HCT116 (cell line): ENCODE results near the gene LALBA. TPM values are rescaled to one million over a fixed set of nuclear protein-coding genes. Genes with fewer than 3 reads are reported as not detected.

ENCODE experiments used
- ATAC-seq: fragments of 200-7000 bp; cut with Tn5 transposase; 2 replicates; pipeline ENCODE4 v1.9.1; 2020; ENCODE audit warnings: mild to moderate bottlenecking, moderate library complexity
- BruUV-seq: library from RNA; stranded (reverse); fragments of 400-500 nt; replicated peaks from 2 replicates; lab custom pipeline; 2021; lab: Mats Ljungman, UMichigan
- CTCF ChIA-PET: fragments of 300-600 bp; sonication (Branson Sonifier 250); formaldehyde crosslinking; loops from one replicate; lab custom pipeline; 2021; ENCODE audit warnings: antibody characterized with exemption; lab: Charles Lee
- POLR2A ChIA-PET: fragments of 300-600, 350-600 bp; sonication (Branson Sonifier 250); formaldehyde crosslinking; loops from one replicate; lab custom pipeline; 2021; ENCODE audit warnings: antibody characterized with exemption; lab: Charles Lee
- RAD21 ChIA-PET, 2 experiments: fragments of 300-600 bp; sonication (Branson Sonifier 250); formaldehyde crosslinking; loops; one replicate each; lab custom pipeline; 2023; ENCODE audit warnings: low total read pairs in 2 of 2; ENCODE audit not compliant: uncharacterized antibody in 2 of 2, unreplicated experiment in 2 of 2, low non-redundant PET in 1 of 2; lab: Charles Lee
- DNase-seq: peaks from one replicate; pipeline ENCODE4 v3.0.0-alpha.2; 2010; ENCODE audit warnings: low read depth, low spot score
- H2AFZ ChIP-seq: fragments of 200-600 bp; shearing (Covaris generic), sonication (generic); 2 replicates; pipeline ENCODE4 v1.6.1; 2017; ENCODE audit warnings: low read depth, mixed run types, mixed read lengths, antibody characterized with exemption, low read length; ENCODE audit not compliant: poor library complexity, severe bottlenecking
- H3K27ac ChIP-seq: 2 replicates; pipeline ENCODE4 v1.5.1; 2012; ENCODE audit warnings: low read depth, low read length
- H3K27me3 ChIP-seq: fragments of 200-600 bp; sonication (generic); 2 replicates; pipeline ENCODE4 v1.6.1; 2016; ENCODE audit warnings: mixed run types, low read length, mixed read lengths; ENCODE audit not compliant: insufficient read depth
- H3K36me3 ChIP-seq, 2 experiments: fragments of 200-500 bp in 1 of 2; fragments of 200-600 bp in 1 of 2; sonication (Bioruptor generic) in 1 of 2; sonication (generic) in 1 of 2; 2 replicates each; pipeline versions ENCODE4 v1.5.1 to v1.6.1; 2014 to 2016; ENCODE audit warnings: low read length in 2 of 2, inconsistent platforms in 1 of 2, mixed read lengths in 1 of 2, mixed run types in 1 of 2; ENCODE audit not compliant: insufficient read depth in 2 of 2, control insufficient read depth in 1 of 2
- H3K4me1 ChIP-seq, 2 experiments: fragments of 200-600 bp in 1 of 2; sonication (generic) in 1 of 2; 2 replicates each; pipeline versions ENCODE4 v1.5.1 to v1.6.1; 2012 to 2017; ENCODE audit warnings: low read length in 2 of 2, inconsistent platforms in 1 of 2, mild to moderate bottlenecking in 1 of 2, mixed read lengths in 1 of 2, mixed run types in 1 of 2, moderate library complexity in 1 of 2; ENCODE audit not compliant: insufficient read depth in 2 of 2, control insufficient read depth in 1 of 2
- H3K4me2 ChIP-seq: fragments of 200-600 bp; sonication (generic); 2 replicates; pipeline ENCODE4 v1.6.1; 2017; ENCODE audit warnings: mixed run types, low read length, mixed read lengths
- H3K4me3 ChIP-seq, 2 experiments: fragments of 200-600 bp in 1 of 2; sonication (generic) in 1 of 2; replicated peaks in 1 of 2; 2 replicates each; pipeline ENCODE4 v1.5.1; 2011 to 2016; ENCODE audit warnings: low read length in 2 of 2, control low read depth in 1 of 2, low read depth in 1 of 2, mild to moderate bottlenecking in 1 of 2, mixed read lengths in 1 of 2, mixed run types in 1 of 2
- H3K79me2 ChIP-seq: fragments of 200-600 bp; sonication (generic); 2 replicates; pipeline ENCODE4 v1.6.1; 2017; ENCODE audit warnings: mild to moderate bottlenecking, mixed run types, low read length, moderate library complexity, mixed read lengths; ENCODE audit not compliant: insufficient read depth
- H3K9ac ChIP-seq: fragments of 200-600 bp; sonication (generic); 2 replicates; pipeline ENCODE4 v1.6.1; 2016; ENCODE audit warnings: low read length, mixed read lengths
- H3K9me2 ChIP-seq: fragments of 200-600 bp; sonication (generic), shearing (Covaris generic); 2 replicates; pipeline ENCODE4 v1.6.1; 2017; ENCODE audit warnings: mixed run types, mild to moderate bottlenecking, moderate library complexity; ENCODE audit not compliant: insufficient read depth
- H3K9me3 ChIP-seq, 2 experiments: fragments of 200-500 bp in 1 of 2; fragments of 200-600 bp in 1 of 2; sonication (Bioruptor generic) in 1 of 2; sonication (generic) in 1 of 2; 2 replicates each; pipeline ENCODE4 v1.6.1; 2014 to 2017; ENCODE audit warnings: low read length in 2 of 2, mixed read lengths in 2 of 2, inconsistent platforms in 1 of 2, low read depth in 1 of 2, mild to moderate bottlenecking in 1 of 2, mixed run types in 1 of 2, moderate library complexity in 1 of 2; ENCODE audit not compliant: control insufficient read depth in 1 of 2, insufficient read depth in 1 of 2
- H4K20me1 ChIP-seq: fragments of 200-600 bp; sonication (generic), shearing (Covaris generic); 2 replicates; pipeline ENCODE4 v1.6.1; 2017; ENCODE audit warnings: mixed run types, mild to moderate bottlenecking, moderate library complexity; ENCODE audit not compliant: insufficient read depth
- ATF3 ChIP-seq: IDR thresholded peaks from 2 replicates; pipeline ENCODE4 v1.6.1; 2012
- CEBPB ChIP-seq: IDR thresholded peaks from 2 replicates; pipeline ENCODE4 v1.6.1; 2012; ENCODE audit warnings: low read depth
- CTCF ChIP-seq, 3 experiments: fragments of 200-600 bp in 1 of 3; sonication (generic) in 1 of 3; IDR thresholded peaks in 2 of 3; conservative IDR thresholded peaks in 1 of 3; 2 replicates each; pipeline ENCODE4 v1.5.1; 2012 to 2017; ENCODE audit warnings: low read depth in 2 of 3, low read length in 2 of 3, antibody characterized with exemption in 1 of 3, borderline replicate concordance in 1 of 3, control low read depth in 1 of 3, mild to moderate bottlenecking in 1 of 3, mixed read lengths in 1 of 3, mixed run types in 1 of 3, moderate library complexity in 1 of 3; ENCODE audit not compliant: insufficient read depth in 1 of 3
- EGR1 ChIP-seq: IDR thresholded peaks from 2 replicates; pipeline ENCODE4 v1.6.1; 2012; ENCODE audit warnings: low read depth
- ELF1 ChIP-seq: IDR thresholded peaks from 2 replicates; pipeline ENCODE4 v1.6.1; 2012; ENCODE audit warnings: low read depth, borderline replicate concordance
- EZH2phosphoT487 ChIP-seq: fragments of 200-600 bp; IDR thresholded peaks from 2 replicates; pipeline ENCODE4 v1.6.1; 2018; ENCODE audit warnings: antibody characterized with exemption, borderline replicate concordance
- FOSL1 ChIP-seq: IDR thresholded peaks from 2 replicates; pipeline ENCODE4 v1.6.1; 2012; ENCODE audit warnings: low read depth
- MAX ChIP-seq: IDR thresholded peaks from 2 replicates; pipeline ENCODE4 v1.6.1; 2012
- POLR2A ChIP-seq: IDR thresholded peaks from 2 replicates; pipeline ENCODE4 v1.7.0; 2011; ENCODE audit warnings: borderline replicate concordance; ENCODE audit not compliant: insufficient read depth, insufficient read length; ENCODE audit errors: extremely low read depth
- POLR2AphosphoS5 ChIP-seq: IDR thresholded peaks from 2 replicates; pipeline ENCODE4 v1.6.1; 2011; ENCODE audit warnings: mild to moderate bottlenecking, low read depth, low read length, moderate library complexity
- REST ChIP-seq: IDR thresholded peaks from 2 replicates; pipeline ENCODE4 v1.6.1; 2012; ENCODE audit warnings: low read depth
- SIN3A ChIP-seq: IDR thresholded peaks from 2 replicates; pipeline ENCODE4 v1.6.1; 2012; ENCODE audit warnings: low read depth
- SRF ChIP-seq: IDR thresholded peaks from 2 replicates; pipeline ENCODE4 v1.6.1; 2012; ENCODE audit warnings: low read depth
- TCF7L2 ChIP-seq: IDR thresholded peaks from 2 replicates; pipeline ENCODE4 v1.7.0; 2011; ENCODE audit warnings: borderline replicate concordance, inconsistent platforms; ENCODE audit not compliant: insufficient read depth, insufficient read length; ENCODE audit errors: extremely low read depth
- YY1 ChIP-seq: IDR thresholded peaks from 2 replicates; pipeline ENCODE4 v1.6.1; 2011; ENCODE audit warnings: low read length, low read depth, moderate library complexity, mild to moderate bottlenecking; ENCODE audit not compliant: insufficient replicate concordance; ENCODE audit errors: extremely low read depth
- ZFX ChIP-seq: fragments of 450-650 bp; IDR thresholded peaks from 2 replicates; pipeline ENCODE4 v1.6.1; 2017
- ZNF274 ChIP-seq: fragments of 200-500 bp; sonication (Bioruptor generic); IDR thresholded peaks from 2 replicates; pipeline ENCODE4 v1.6.1; 2014; ENCODE audit warnings: mild to moderate bottlenecking, low read depth, low read length, inconsistent platforms
- intact Hi-C: fragments of 100-400 bp; cut with micrococcal nuclease; formaldehyde crosslinking; loops from 2 replicates; pipeline ENCODE4 v1.10.0; 2022
- total RNA-seq: library from RNA; stranded (reverse); gene quantifications from one replicate; pipeline ENCODE4 v1.2.1, GENCODE V29; 2021; ENCODE audit not compliant: unreplicated experiment

The LALBA gene
- total RNA-seq, 1 experiment from 2014 or later = not detected

- POLR2A ChIA-PET = no interaction called here
These were observed 45.8 kb upstream of the LALBA start for GRCh38 chr12:48615681-48616080.

GRCh38 chr12:48613321-48613720, 43.5 kb upstream of the LALBA start:
- Histone ChIP-seq H3K4me1 (peaks cover 3 to 4% of the 10 kb centered on the region in 2 experiments; a peak in 3 of 4 replicates), H2AFZ (no peak overlapping the region), H3K9me2 (no peaks in the 10 kb centered on the region), H3K79me2 (no peaks in the 10 kb centered on the region), H3K4me2 (no peak overlapping the region), H3K9ac (no peak overlapping the region), H3K27ac (no peak overlapping the region), H3K27me3 (no peaks in the 10 kb centered on the region), H4K20me1 (no peaks in the 10 kb centered on the region), H3K36me3 (no peaks in the 10 kb centered on the region), H3K4me3 (no peak overlapping the region), H3K9me3 (no peaks in the 10 kb centered on the region)
- ATAC-seq = no peak
- ChIA-PET RAD21 (no interaction called here), POLR2A (no interaction called here), CTCF (no interaction called here)
- no peak for DNase-seq
- intact Hi-C loops = no loop called here
- BruUV-seq = no TSS peak
- no peak for TF ChIP-seq SRF
- TF ChIP-seq CTCF (IDR thresholded peaks at IDR 0.05 in 2 of 3, conservative IDR thresholded peaks at IDR 0.05 in 1 of 3; ENCODE audit: borderline replicate concordance in 1 of 3, insufficient read depth in 1 of 3, low read depth in 2 of 3, low read length in 2 of 3) = no peak
- no peak for TF ChIP-seq TCF7L2
- no peak for TF ChIP-seq FOSL1
- TF ChIP-seq ZNF274 = no peak
- no peak for TF ChIP-seq ZFX
- no peak for TF ChIP-seq REST

More at GRCh38 chr12:48615681-48616080, 45.8 kb upstream of the LALBA start:
- Histone ChIP-seq H2AFZ (no peak overlapping the region), H3K27ac (no peak overlapping the region), H3K9ac (no peak overlapping the region), H3K4me1 (peaks cover 3 to 4% of the 10 kb centered on the region in 2 experiments; a peak in 3 of 4 replicates), H3K36me3 (no peaks in the 10 kb centered on the region), H3K9me2 (no peaks in the 10 kb centered on the region), H3K4me3 (no peak overlapping the region), H4K20me1 (no peaks in the 10 kb centered on the region), H3K27me3 (no peaks in the 10 kb centered on the region), H3K9me3 (no peaks in the 10 kb centered on the region), H3K4me2 (peak overlapping the region; percentile 23; the same call in 1 of the 2 replicates), H3K79me2 (no peaks in the 10 kb centered on the region)
- ChIA-PET CTCF (interaction anchor here (7.8 kb wide), 1 partner anchor 74 kb away, joined by 135 read pairs; no protein-coding TSS in a partner anchor), RAD21 (no interaction called here)
- DNase-seq = peak; percentile 23
- TF ChIP-seq SIN3A (no peak), MAX (no peak), EGR1 (no peak), CEBPB (no peak), ELF1 (no peak), POLR2A (no peak), POLR2AphosphoS5 (no peak), ATF3 (no peak), EZH2phosphoT487 (no peak), YY1 (no peak), ZFX (no peak), TCF7L2 (no peak)
- intact Hi-C loops = loop anchor here (5.0 kb wide), 2 partner anchors 428 to 673 kb away; no protein-coding TSS in a partner anchor
- no TSS peak for BruUV-seq
- ATAC-seq = peak; percentile 83
